HG02798 (cell line): Measurements from ENCODE around the gene RALGAPA2.

Experiments
- ATAC-seq: cut with Tn5 transposase; IDR thresholded peaks from one replicate; pipeline ENCODE4 v1.9.1; 2021; ENCODE audit warnings: mild to moderate bottlenecking; ENCODE audit not compliant: unreplicated experiment, poor library complexity

Gene RALGAPA2

DNA sequence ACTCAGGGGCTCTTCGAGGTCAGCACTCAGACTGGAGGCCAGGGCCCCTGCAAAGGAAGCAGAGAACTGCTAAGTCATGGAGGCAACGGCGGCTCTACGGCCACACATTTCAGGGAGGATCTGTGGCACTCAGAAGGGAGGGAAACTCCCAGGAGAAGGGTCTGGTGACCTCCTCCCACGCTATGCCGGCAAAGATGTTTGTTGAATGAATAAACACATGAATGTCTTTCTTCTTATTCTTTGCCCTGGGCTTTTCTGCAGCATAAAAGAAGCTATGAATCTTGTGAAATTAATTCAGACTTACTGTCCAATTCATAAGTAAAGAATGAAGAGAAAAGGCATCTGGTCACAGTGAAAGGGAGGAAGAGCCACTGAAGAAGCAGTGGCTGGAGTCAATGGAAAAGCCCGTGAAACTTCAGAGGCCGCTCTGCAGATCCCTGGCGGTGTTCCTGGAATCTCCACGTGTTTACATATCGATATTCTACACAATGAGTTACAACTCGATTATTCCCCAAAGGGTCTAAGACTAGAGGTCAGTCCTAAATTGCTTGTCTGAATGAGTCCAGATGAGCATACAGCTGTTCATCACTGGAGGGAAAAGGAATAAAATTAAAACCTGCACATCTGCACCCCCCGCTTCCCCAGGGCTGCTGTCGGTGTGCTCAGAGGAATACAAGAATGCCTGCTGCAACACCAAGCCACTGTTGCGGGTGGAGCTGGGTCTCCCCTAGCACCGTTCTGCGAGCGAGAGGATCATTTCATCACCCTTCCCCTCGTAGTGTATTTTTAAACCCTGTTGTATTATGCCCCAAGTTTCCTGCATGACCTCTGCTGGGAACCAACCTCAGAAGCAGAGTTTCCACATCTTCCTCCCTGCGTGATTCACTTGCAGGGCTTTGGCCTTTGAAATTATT, 319.0 kb downstream of the RALGAPA2 start:
- no peak for ATAC-seq

DNA sequence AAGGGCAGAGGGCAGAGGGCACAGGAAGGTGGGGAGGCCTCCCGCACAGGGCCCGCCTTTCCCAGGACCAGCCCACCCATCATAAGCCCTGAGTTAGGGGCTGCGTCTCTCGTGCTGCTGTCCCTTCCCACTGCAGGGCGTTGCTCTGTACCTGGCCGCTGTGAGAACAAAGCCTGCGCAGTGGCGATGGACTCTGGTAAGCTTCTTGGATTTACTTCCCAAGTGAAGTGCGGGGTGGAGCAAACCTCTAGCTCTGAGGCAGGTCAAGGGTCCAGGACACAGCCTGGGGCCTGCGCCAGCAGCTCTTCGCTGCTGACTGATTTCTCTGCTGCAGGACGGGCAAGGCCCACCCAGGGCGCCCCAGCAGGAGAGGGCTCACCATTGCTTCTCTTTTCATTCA, 320.7 kb downstream of the RALGAPA2 start:
- ATAC-seq = no peak

DNA sequence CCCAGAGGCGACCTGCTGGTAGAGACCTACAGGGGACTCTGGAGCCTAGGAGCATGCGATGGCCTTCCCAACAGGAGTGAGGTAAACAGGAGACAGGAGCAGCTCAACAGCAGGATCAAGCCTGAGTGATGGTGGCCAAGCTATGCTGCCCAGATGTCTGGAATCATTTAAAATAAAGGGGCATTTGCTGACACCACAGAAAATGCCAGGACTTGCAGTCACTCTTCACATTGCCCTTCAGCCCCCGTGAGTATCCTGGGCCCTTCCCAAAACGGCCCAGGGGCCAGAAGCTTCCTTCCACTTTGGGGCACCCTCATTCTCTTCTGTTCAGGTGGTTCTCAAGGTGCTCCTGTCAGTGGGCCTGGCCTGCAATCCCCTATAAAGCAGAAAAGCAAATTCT, 321.3 kb downstream of the RALGAPA2 start:
- no peak for ATAC-seq

DNA sequence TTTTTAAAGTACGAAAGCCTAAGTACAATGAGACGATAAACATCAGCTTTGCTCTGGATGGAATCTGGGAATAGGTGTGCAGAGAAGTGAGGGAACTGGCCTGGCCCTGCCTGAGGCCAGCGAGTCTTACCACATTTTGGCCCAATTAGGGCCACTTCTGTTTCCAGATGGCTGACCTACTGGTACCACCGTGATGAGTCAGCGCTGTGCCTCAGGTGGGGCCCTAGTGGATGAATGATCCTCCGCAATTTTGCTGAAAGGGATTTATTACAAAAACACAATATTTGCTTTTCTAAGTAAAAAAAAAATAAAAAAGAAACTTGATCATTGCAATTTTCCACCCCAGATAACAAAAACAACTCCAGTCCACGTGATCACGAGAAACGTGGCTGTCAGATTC, 322.1 kb downstream of the RALGAPA2 start:
- no peak for ATAC-seq

DNA sequence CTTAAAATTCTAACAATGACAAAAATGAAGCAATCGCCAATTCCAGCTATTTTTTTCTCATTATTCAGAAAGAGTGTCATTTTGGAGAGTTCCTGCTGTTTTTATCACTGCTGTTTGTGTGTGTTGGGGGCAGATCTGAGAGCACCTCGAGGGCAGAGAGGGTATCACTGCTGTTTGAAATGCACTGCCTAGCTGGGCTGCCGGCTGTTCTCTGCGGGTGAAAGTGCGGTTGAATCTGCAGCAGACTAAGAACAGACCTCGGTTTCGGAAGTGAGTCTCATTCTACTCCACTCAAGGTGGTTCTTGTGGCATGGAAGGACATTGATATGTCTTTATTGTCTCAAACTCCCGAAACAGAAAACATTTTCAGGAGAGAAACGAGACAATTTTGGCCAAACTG, 326.3 kb downstream of the RALGAPA2 start:
- ATAC-seq = no peak

DNA sequence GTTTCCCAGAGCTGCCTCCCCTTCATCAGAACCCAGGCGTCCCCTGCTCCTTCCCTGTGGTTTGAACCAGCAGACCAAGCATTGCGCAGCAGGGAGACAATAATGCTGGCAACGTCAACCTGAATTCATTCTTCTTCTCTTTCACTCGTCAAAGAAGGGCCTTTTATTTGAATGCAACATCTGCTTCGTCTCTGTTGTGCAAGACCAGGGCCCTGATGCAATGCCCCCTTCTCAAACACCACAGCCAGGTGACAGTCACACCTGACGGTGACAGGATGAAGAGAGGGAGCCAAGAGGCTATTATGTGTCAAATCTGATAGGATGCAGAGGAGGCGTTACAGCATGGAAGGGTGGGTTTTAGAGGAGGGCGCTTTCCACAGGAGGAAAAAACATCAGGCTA, 336.6 kb downstream of the RALGAPA2 start:
- no peak for ATAC-seq

DNA sequence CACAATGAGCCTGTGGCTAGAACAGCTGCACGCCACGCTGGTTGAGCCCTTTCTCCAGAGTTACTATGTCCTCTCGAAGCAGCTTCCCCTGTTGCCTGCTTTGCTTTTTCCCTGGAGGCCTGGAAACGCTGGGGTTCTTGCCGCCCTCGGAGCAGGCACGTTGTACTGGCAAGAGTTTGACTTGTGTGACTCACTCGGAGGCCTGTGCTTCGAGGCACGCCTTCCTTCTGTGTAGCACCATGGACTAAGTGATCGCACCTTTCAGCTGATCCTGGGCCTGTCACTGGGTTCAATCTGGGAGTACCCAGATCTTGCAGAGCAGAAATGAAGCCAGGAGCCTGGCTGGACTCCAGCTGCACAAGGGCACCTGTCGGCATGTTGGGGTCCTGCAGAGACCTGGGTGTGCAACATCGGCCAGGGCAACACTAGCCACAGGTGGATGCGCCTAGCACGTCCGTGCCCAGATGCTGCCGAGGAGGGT, 339.3 kb downstream of the RALGAPA2 start:
- ATAC-seq = no peak

DNA sequence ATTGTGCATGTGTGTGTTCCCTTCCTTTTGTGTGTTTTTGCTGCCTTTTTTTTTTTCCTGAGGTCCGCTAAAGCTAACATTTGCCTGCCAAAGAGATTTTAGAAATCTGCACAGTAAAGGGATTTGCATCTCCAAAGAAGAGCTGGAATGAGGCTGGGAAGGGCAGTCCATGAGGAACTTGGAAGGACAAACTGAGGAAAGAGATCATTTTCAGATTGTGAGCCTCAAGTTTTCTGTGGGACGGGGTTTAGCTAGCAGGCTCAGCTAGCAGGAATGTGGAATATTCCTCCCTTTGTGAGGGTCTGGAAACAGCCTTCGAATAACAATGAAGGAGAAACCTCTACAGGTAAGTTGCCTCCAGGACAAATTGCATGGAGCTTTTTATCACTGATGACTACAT, 340.8 kb downstream of the RALGAPA2 start:
- ATAC-seq = no peak

DNA sequence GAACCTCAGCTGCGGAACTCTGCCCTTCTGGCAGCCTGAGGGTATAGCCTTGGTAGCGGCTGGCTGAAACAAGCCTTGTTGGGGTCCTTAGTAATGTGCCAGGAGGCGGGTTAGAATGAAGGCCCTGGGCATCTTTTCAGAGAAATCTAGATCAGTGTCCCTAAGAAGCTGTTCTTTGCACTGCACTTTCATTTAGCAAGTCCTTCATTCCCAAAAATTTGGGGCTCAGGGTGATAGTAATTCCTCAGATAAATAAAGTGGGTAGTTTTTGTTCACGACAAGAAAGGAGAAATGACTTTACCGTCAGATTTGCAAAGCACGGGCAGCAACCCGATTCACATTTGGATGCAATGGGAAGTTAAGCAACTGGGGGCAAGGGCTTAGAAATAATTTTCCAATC, 341.4 kb downstream of the RALGAPA2 start:
- ATAC-seq = no peak

DNA sequence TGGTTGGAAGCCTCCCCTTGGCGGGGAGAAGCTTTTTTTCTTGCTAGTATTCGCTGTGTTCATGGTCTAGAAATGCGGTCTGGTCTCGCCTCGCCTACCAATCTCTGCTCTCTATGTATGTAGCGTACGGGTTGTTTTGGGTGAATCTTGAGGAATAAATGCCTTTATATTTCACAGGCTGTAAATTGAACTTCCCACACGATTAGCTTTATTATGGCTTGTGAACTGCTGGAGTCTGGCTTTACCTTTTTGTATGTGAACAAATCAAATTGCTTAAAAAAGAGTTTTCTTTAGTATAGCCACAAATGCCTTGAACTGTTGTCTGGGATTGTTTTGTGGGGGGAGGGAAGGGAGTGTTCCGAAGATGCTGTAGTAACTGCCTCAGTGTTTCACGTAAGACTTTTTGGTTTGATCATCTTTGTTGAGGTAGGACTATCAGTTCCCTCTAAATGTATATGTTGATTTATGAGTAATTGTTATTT, 342.3 kb downstream of the RALGAPA2 start:
- no peak for ATAC-seq

DNA sequence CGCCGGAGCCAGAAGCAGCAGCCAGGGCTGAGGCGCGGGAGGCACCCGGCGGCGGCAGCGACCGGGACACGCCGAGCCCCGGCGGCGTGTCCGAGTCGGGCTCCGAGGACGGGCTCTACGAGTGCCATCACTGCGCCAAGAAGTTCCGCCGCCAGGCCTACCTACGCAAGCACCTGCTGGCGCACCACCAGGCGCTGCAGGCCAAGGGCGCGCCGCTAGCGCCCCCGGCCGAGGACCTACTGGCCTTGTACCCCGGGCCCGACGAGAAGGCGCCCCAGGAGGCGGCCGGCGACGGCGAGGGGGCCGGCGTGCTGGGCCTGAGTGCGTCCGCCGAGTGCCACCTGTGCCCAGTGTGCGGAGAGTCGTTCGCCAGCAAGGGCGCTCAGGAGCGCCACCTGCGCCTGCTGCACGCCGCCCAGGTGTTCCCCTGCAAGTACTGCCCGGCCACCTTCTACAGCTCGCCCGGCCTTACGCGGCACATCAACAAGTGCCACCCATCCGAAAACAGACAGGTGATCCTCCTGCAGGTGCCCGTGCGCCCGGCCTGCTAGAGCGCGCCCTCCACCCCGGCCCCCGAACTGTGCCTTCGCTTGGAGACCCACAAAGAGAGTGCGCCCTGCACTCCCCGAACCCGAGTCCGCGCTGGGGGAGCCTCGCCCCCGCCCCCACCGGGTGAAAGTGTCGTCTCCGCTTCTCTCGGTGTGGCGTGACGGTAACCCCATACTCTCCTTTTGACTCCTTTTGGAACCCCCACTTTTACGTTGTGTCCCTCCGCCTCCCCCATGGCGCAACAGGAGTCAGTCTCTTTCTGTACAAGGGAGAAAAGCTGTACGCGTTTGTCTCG, 343.0 kb downstream of the RALGAPA2 start:
- ATAC-seq = no peak

DNA sequence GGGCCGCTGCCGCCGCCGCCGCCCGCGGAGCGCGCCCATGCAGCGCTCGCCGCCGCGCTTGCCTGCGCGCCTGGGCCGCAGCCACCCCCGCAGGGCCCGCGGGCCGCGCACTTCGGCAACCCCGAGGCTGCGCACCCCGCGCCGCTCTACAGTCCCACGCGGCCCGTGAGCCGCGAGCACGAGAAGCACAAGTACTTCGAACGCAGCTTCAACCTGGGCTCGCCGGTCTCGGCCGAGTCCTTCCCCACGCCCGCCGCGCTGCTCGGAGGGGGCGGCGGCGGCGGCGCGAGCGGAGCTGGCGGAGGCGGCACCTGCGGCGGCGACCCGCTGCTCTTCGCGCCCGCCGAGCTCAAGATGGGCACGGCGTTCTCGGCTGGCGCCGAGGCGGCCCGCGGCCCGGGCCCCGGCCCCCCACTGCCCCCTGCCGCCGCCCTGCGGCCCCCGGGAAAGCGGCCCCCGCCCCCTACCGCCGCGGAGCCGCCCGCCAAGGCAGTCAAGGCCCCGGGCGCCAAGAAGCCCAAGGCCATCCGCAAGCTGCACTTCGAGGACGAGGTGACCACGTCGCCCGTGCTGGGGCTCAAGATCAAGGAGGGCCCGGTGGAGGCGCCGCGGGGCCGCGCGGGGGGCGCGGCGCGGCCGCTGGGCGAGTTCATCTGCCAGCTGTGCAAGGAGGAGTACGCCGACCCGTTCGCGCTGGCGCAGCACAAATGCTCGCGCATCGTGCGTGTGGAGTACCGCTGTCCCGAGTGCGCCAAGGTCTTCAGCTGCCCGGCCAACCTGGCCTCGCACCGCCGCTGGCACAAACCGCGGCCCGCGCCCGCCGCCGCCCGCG, 343.8 kb downstream of the RALGAPA2 start:
- no peak for ATAC-seq

DNA sequence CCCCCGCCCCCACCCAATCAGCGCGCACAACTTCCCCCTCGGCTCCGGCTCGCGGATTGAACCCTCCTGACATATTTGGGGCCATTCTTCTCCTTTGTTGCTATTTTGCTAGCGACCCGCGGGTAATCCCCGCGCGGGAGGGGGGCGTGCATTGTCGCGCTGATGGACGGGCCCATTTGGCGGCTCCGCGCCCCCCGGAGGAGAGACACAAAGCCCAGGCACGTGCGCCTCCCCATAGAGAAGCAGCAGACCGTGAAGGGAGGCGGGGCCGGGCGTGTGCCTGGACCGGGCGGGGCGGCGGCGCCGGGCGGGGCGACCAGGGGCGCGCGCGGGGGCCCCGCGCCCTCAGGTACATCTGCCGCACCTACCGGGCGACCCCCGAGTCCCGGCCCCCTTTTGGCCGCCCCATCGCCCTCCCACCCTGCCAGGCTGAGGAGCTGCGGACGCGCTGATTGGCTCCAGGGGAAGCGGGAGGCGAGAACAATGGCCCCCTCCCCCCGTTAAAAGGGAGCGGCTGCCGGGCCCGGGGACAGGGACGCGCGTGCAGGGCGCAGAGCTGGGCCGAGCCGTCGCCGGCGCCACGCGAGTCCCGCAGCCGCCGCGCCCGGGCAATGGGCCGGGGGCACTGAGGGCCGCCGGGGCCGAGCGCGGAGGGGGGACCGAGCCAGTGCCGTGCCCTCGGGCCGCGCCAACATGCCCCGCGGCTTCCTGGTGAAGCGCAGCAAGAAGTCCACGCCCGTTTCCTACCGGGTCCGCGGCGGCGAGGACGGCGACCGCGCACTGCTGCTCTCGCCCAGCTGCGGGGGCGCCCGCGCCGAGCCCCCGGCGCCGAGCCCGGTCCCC, 344.6 kb downstream of the RALGAPA2 start, which contains the start of gene INSM1:
Gene INSM1, plus strand, starts transcription at position 530 of the 843 bp plus-strand sequence. Its CDS starts 164 bp downstream, at position 694.
- ATAC-seq = no peak

DNA sequence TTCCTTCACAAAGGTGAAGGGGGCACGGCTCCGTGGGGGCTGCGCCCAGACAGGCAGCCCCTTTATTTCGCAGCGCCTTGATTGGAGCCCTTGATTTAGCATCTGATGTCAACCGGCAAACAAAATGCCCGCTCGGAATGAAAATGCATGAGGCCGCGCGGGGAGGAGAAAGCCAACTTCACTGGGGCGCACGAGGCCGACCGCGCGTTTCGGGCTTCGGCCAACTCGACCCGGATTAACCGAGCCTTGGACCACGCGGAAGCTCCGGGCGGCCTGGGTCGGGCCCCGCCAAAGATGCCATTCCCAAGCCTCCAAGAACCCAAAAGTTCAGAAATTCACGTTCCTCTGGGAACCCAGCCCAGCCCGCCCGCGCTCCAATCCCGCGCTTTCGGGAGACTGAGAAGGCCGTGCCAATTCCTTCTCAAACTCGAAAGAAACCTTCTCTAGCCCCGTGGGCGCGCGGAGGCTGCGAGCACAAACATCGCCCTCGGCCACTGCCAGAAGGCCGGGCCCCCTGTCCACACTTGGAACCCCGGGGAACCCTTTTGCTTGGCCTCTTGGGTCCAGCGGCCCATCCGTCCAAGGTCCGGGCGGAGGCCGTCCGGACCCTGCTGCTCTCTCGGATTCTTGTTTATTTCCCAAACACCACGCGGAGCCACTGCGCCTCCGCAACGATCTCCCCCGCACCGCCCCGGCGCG, 345.4 kb downstream of the RALGAPA2 start:
- no peak for ATAC-seq

DNA sequence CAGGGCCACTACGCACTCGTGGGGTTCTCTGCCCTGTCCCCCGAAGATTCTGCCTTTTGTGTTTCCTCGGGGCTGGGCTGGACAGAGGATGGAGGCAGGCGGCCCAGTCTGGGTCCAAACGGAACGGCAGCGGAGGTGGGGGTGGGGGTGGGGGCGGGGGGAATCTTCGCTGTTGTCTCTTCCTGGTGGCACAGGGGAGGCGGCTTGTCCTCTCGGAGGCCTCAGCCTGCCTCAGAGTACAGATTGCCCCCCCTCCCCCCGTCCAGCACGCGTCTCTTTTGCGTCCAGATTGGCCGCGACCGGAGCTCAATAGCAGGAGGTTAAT, 345.9 kb downstream of the RALGAPA2 start:
- ATAC-seq = no peak

DNA sequence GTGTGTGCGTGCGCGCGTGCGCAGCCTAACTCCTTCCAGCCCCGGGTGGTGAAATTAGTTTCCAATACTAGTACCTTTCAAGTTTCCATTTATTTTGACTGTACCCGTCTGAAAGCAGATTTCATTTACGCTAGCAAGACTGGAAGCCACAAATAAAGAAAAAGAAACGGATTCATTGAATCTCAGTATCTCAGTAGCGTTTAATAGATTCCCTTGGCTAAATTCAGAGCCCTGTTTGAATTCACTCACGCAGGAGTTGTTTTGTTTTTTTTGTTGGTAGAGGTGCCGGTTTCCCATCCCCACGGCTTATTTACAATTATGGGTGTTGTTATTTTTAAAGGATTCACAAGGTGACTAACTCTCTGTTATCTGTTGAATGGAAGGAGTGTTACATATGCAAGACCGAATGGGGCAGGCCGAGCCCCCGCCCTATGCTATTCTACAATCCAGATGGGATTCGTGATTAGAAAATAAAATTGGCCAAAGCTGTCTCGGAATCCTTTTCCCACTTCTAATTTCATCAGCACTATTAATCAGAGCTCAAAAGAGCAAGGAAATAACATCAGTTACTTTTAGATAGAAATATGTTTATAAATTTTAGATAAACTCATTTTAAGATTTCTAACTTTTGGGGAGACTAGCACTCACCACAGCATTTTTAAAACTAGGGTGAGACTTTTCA, 346.8 kb downstream of the RALGAPA2 start:
- no peak for ATAC-seq

DNA sequence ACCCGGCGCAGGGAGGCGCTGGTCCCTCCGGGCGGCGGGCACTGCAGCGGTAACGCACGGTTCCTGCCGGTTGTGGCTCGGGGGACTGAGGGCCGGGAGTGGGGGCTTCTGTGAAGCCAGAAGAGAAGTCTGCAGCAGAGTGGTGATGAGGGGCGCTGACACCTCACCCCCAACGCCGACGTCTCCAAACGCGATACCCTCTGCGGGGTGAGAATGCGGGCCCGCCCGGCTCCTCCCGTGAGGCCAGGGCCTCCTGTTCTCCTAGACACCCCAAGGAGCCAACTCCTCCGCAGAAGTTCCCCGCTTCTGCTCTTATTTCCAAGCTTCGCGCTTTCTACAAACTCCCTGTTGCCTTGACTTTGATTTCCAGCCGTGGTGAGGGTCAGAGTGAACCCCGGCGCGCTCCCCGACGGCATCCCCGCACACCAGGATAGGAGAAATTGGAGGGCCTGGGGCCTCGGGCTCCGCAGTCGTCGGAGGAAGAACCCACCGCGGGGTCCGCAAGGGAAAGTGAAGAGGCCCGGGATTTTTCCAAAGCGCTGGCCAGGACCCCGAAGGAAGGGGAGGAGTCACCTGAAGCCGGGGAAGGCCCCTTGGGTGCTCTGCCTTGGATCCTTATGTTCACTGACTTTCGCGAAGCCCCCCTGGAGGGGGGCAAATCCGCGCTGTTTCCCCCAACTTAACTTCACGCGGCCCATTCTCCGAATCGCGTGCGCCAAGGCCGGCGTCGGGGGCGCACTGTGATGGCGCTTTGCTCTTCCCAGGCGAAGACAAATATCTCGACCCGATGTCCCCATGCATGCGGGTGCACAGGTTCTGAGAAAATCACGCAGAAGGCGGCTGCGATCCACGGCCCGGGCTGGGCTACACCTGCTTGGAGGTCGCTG, 347.6 kb downstream of the RALGAPA2 start:
- ATAC-seq = no peak
